ENCODE results near the gene ZSCAN2.

Gene ZSCAN2

GRCh38 chr15:84643838-84644237 is 43.0 kb downstream of the ZSCAN2 start:
- no peak for DNase-seq

GRCh38 chr15:84645496-84645895 is 44.7 kb downstream of the ZSCAN2 start:
- DNase-seq: no peak

GRCh38 chr15:84645997-84646396 is 45.2 kb downstream of the ZSCAN2 start:
- no peak for DNase-seq

GRCh38 chr15:84647726-84648125 is 46.9 kb downstream of the ZSCAN2 start:
- no peak for DNase-seq

GRCh38 chr15:84648539-84648938 is 47.7 kb downstream of the ZSCAN2 start:
- DNase-seq: no peak

- no peak for DNase-seq
Observed at GRCh38 chr15:84649706-84650105, 48.9 kb downstream of the ZSCAN2 start.

- DNase-seq: no peak
Observed at GRCh38 chr15:84653584-84653909, 52.7 kb downstream of the ZSCAN2 start.

GRCh38 chr15:84653910-84654688 is 53.3 kb downstream of the ZSCAN2 start, which contains the start of gene WDR73:
Gene WDR73 (minus strand): TSS chr15:84654283. CDS start chr15:84654274, 9 bp downstream.
- DNase-seq: peak; percentile 91 to 98 (median 95)

- peak; percentile 22 to 71 (median 54) for DNase-seq
Observed at GRCh38 chr15:84654689-84655453, 54.1 kb downstream of the ZSCAN2 start.

- no peak for DNase-seq
Observed at GRCh38 chr15:84656972-84657371, 56.2 kb downstream of the ZSCAN2 start.

- no peak for DNase-seq
Observed at GRCh38 chr15:84657748-84658079, 56.9 kb downstream of the ZSCAN2 start.

- peak; percentile 38 to 77 (median 58) for DNase-seq
Observed at GRCh38 chr15:84658080-84658787, 57.4 kb downstream of the ZSCAN2 start, which contains the start of gene NMB. Gene NMB (minus strand): TSS chr15:84658199. CDS start chr15:84658152, 47 bp downstream.

GRCh38 chr15:84658788-84659411 is 58.1 kb downstream of the ZSCAN2 start:
- DNase-seq: no peak

GRCh38 chr15:84659904-84660781 is 59.3 kb downstream of the ZSCAN2 start:
- no peak for DNase-seq

- DNase-seq: no peak
Observed at GRCh38 chr15:84661001-84661400, 60.2 kb downstream of the ZSCAN2 start.

- DNase-seq: no peak
Observed at GRCh38 chr15:84666373-84666772, 65.6 kb downstream of the ZSCAN2 start.

GRCh38 chr15:84668221-84668982 is 67.6 kb downstream of the ZSCAN2 start:
- DNase-seq: no peak

GRCh38 chr15:84669726-84670125 is 68.9 kb downstream of the ZSCAN2 start:
- DNase-seq: no peak

- no peak for DNase-seq
Observed at GRCh38 chr15:84671211-84671610, 70.4 kb downstream of the ZSCAN2 start.
